ENCODE data around the gene TMEM175.

TMEM175 gene

DNA sequence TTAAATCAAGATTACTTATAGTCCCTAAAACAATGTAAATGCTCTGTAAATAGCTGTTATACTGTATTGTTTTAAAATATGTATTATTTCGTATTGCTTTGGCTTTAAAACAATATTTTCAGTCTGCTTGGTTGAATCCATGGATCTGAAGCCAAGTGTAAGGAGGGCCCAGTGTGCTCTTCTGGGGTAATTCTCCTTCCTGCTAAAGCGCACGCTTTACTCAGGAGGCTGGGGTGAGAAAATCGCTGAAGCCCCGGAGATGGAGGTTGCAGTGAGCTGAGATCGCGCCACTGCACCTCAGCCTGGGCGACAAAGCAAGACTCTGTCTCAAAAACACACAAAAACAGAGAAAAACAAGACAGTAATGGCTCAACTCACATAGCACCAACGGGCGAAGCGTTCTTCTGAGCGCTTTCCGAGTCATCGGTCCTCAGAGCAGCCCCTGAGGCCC, 54.2 kb downstream of the TMEM175 start:
- Histone ChIP-seq H3K27ac (ENCODE audit: low read length) (no peak overlapping the region), H3K9ac (ENCODE audit: low read length) (no peak overlapping the region)

DNA sequence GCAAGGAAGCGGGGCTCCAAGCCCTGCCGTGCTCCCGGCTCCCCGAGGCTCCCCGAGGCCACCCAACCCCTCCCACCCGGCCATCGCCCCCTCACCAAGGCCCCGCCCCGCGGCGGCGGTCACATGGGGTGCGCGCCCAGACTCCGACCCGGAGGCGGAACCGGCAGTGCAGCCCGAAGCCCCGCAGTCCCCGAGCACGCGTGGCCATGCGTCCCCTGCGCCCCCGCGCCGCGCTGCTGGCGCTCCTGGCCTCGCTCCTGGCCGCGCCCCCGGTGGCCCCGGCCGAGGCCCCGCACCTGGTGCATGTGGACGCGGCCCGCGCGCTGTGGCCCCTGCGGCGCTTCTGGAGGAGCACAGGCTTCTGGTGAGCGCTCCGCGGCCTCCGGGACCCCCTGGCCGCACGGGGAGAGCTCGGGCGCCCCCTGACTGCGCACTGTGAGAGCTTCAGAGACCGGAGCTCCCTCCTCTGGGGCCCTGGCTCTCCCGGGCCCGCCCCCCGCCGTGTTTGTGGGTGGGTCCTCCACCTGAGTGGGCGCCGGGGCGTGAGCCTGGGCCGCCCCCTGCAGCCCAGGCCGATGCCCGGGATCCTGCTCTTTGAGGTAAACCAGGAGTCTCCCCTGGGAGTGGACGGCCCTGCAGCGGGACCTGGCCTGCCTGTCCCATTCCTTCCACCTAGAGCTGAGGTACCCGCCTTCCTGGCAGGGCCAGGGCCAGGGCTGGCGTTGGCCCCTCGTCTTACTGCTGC, 54.8 kb downstream of the TMEM175 start, which contains the start of gene IDUA:
Gene IDUA, plus strand, starts transcription at position 166 of the 745 bp plus-strand sequence. Its CDS starts 41 bp downstream, at position 207.
- H3K9ac ChIP-seq (ENCODE audit: low read length): no peak within 1 kb of the TSS
- H3K27me3 ChIP-seq (ENCODE audit: control insufficient read depth, insufficient read depth, low read length): peaks cover 39% of the 10 kb centered on the region
- no peaks in the 10 kb centered on the region for H3K36me3 ChIP-seq (ENCODE audit: control insufficient read depth, low read depth, low read length)
- H3K27ac ChIP-seq (ENCODE audit: low read length): no peak within 1 kb of the TSS
- H3K4me3 ChIP-seq (ENCODE audit: low read length): peak within 1 kb of the TSS; percentile 58
- no peaks in the 10 kb centered on the region for H3K9me3 ChIP-seq (ENCODE audit: control insufficient read depth, low read depth, low read length)
- H3K4me1 ChIP-seq (ENCODE audit: control insufficient read depth, low read depth, low read length): peaks cover 5% of the 10 kb centered on the region

More for the DNA sequence above, 54.2 kb downstream of the TMEM175 start:
- Histone ChIP-seq H3K27me3 (ENCODE audit: control insufficient read depth, insufficient read depth, low read length) (peaks cover 39% of the 10 kb centered on the region), H3K36me3 (ENCODE audit: control insufficient read depth, low read depth, low read length) (no peaks in the 10 kb centered on the region), H3K9me3 (ENCODE audit: control insufficient read depth, low read depth, low read length) (no peaks in the 10 kb centered on the region), H3K4me1 (ENCODE audit: control insufficient read depth, low read depth, low read length) (peaks cover 5% of the 10 kb centered on the region), H3K4me3 (ENCODE audit: low read length) (peak overlapping the region; percentile 58)

DNA sequence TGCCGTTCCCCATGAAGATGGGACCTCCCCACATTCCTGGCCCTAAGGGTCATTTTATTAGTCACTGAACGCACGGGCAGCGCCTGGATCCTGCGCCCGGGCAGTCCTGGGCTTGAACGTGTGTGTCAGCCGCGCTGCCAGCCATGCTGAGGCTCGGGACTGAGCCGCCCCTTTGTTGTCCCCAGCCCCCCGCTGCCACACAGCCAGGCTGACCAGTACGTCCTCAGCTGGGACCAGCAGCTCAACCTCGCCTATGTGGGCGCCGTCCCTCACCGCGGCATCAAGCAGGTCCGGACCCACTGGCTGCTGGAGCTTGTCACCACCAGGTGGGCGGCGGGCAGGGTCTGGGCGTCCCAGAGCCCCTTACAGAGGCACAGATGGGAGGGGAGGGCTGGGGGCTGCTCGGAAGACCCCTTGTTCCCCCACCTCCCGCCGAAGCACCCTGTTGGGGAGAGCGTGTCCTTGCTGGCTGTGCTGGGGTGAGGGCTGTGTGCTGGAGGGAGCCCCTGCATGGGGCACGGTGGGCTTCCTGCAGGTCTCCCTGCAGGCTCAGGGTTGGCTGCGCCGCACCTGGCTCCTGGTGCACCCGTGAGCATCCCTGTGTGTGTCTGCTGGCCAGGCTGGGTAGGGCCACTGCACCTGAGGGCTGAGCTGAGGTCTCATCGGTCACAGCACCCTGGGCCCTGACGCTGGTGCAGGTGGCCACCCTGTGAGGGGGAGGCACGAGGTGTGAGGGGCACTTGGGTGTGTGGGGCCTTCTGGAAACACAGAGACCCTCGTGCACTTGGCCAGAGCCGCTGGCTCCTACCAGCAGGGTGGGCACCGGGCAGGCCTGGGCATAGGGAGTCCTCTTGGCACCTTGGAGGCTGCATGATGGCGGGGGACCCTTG, 55.6 kb downstream of the TMEM175 start:
- Histone ChIP-seq H3K4me1 (ENCODE audit: control insufficient read depth, low read depth, low read length) (peaks cover 5% of the 10 kb centered on the region), H3K4me3 (ENCODE audit: low read length) (no peak overlapping the region), H3K27ac (ENCODE audit: low read length) (no peak overlapping the region), H3K36me3 (ENCODE audit: control insufficient read depth, low read depth, low read length) (no peaks in the 10 kb centered on the region), H3K27me3 (ENCODE audit: control insufficient read depth, insufficient read depth, low read length) (peaks cover 39% of the 10 kb centered on the region), H3K9ac (ENCODE audit: low read length) (no peak overlapping the region), H3K9me3 (ENCODE audit: control insufficient read depth, low read depth, low read length) (no peaks in the 10 kb centered on the region)

DNA sequence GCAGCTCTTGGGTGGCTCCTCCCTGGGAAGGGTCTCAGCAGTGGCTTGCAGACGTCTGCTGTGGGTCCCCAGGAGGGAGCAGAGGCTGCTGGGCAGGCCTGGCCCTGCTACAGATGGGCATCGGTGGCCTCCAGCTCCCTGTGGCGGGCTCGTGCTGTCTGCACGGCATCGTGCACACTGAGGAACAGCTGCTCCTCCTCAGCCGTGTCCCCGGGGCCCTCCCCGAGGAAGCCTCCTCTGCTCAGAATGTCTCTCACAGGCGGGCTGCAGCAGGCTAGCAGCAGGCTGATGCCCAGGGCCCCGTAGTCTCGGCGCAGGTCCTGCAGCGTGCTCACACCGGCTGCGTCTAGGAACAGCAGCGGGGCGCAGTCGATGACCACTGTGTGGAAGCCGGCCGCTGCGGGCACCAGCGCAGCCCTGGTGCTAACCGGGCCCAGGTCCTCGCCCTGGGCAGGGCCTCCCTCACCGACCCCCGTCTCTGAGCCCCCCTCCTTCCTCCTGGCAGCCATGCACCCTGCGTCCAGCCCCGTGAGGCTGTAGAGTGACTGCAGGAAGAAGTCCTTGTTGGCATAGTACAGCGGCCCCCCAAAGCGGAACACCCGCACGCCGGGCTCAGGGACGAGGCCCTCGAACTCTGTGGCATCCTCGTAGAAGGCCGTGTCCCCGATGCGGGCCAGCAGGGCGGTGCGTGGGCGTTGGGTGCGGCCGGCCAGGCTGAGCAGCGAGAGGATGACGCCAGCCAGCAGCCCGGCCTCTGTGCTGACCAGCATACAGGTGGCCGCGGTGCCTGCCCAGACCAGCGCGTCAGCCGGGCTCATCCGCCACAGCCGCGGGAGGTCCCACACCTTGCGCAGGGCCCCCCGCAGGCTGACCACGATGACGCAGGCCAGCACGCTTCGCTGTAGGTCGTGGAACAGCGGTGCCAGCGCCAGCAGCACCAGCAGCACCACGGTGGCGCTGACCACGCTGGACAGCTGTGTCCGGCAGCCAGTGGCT, 56.8 kb downstream of the TMEM175 start:
- no peaks in the 10 kb centered on the region for H3K9me3 ChIP-seq (ENCODE audit: control insufficient read depth, low read depth, low read length)
- H3K9ac ChIP-seq (ENCODE audit: low read length): no peak overlapping the region
- no peaks in the 10 kb centered on the region for H3K36me3 ChIP-seq (ENCODE audit: control insufficient read depth, low read depth, low read length)
- peaks cover 39% of the 10 kb centered on the region for H3K27me3 ChIP-seq (ENCODE audit: control insufficient read depth, insufficient read depth, low read length)
- peaks cover 5% of the 10 kb centered on the region for H3K4me1 ChIP-seq (ENCODE audit: control insufficient read depth, low read depth, low read length)
- no peak overlapping the region for H3K4me3 ChIP-seq (ENCODE audit: low read length)
- no peak overlapping the region for H3K27ac ChIP-seq (ENCODE audit: low read length)

DNA sequence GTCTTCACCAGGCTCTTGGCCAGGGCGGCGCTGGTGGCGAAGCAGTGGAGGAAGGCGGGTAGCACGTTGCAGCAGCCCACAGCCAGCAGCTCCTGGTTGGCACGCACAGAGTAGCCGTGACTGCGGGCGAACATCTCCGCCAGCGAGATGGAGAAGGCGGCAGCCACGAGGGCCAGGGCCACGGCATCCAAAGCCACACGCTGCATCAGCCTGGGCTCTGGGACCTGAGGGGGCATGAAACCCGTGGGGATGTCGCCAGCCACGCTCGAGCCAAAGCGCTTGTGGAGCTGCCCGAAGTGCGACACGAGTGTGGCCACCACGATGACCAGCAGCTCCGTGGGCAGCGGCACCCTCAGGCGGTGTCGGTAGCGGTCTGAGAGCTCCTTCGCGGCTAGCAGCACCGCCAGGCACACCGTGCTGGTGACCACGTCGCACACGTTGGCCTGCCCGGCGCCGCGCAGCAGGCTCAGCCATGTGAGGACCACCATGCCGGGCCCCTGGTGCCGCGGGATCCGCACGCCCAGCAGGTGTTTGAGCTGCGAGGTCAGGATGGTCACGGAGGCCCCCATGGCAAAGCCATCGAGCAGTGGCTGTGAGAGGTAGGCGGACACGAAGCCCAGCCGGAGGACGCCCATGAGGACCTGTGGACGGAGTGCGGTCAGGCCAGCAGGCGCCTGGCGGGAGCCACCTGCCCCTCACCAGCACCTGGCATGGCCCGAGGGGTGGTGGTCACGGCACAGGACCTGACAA, 57.6 kb downstream of the TMEM175 start:
- Histone ChIP-seq H3K36me3 (ENCODE audit: control insufficient read depth, low read depth, low read length) (no peaks in the 10 kb centered on the region), H3K27ac (ENCODE audit: low read length) (no peak overlapping the region), H3K9me3 (ENCODE audit: control insufficient read depth, low read depth, low read length) (no peaks in the 10 kb centered on the region), H3K4me1 (ENCODE audit: control insufficient read depth, low read depth, low read length) (peaks cover 5% of the 10 kb centered on the region), H3K9ac (ENCODE audit: low read length) (no peak overlapping the region), H3K27me3 (ENCODE audit: control insufficient read depth, insufficient read depth, low read length) (peaks cover 30% of the 10 kb centered on the region), H3K4me3 (ENCODE audit: low read length) (no peak overlapping the region)

DNA sequence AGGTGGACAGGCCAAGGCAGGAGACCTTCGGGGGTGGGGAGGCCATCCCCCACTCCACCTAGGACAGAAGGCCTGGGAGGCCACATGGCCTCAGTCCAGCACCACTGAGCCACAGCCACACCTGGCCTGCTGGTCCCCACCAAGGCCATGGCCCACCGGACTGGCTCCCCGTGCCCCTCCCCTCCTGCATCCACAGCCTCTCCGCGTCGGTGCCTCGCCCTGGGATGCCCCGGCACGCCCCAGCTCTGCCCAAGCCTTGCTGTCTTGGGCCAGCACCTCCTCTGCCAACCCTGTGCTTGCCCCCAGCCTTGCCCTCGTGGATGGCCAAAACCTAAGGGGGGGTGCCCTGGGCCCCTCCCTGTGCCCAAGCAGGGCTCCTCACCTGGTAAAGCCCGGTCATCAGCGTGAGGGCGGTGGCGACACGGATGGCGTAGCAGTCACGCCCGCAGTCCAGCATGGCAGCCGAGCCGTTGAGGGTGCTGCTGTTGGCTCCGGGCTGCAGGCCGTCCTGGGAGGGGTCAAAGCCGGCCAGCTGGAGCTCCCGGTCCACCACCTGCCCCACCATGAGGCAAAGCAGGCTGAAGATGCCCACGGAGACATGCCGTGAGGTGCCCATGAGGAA, 58.6 kb downstream of the TMEM175 start:
- H3K4me3 ChIP-seq (ENCODE audit: low read length): no peak overlapping the region
- H3K9me3 ChIP-seq (ENCODE audit: control insufficient read depth, low read depth, low read length): no peaks in the 10 kb centered on the region
- H3K9ac ChIP-seq (ENCODE audit: low read length): no peak overlapping the region
- H3K27me3 ChIP-seq (ENCODE audit: control insufficient read depth, insufficient read depth, low read length): peaks cover 28% of the 10 kb centered on the region
- no peaks in the 10 kb centered on the region for H3K36me3 ChIP-seq (ENCODE audit: control insufficient read depth, low read depth, low read length)
- no peak overlapping the region for H3K27ac ChIP-seq (ENCODE audit: low read length)
- H3K4me1 ChIP-seq (ENCODE audit: control insufficient read depth, low read depth, low read length): peaks cover 5% of the 10 kb centered on the region

DNA sequence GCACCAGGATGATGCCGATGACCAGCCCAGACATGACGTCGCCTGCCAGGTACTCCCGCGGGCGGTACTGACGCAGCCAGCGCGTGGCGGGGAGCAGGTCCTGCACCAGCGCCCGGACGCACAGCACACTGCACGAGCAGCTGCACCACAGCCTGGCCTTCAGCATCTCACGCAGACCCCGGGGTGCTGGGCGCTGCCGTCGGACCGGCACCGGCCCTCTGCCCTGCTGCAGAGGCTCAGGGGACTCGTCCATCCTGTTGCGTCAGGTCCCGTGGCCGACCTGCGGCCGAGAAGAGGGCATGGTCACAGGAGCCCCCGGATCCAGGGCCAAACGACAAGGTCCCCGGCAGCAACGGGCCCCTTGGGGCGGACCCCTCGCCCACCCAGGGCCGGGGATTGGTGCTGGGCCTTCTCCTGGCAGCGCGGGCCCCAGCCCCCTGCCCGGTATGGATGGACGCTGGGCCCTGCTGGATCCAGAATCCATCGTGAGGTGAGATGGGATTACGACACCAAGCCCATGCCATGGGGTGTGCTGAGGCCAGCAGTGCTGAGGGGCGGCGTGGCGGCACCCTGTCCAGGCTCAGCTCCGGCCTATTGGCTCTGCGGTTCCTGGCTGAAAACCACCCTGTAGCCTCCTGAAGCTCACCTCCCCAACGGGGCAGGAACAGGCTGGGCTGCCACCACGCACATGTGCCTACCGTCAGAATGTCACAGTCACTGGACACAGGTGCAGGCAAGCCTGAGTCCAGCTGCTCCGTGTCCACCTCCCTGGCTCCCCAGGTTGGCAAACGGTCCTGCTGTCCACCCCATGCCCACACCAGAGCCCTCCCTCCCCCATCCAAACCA, 59.4 kb downstream of the TMEM175 start:
- no peak overlapping the region for H3K4me3 ChIP-seq (ENCODE audit: low read length)
- H3K27ac ChIP-seq (ENCODE audit: low read length): no peak overlapping the region
- no peak overlapping the region for H3K9ac ChIP-seq (ENCODE audit: low read length)
- H3K36me3 ChIP-seq (ENCODE audit: control insufficient read depth, low read depth, low read length): no peaks in the 10 kb centered on the region
- peaks cover 28% of the 10 kb centered on the region for H3K27me3 ChIP-seq (ENCODE audit: control insufficient read depth, insufficient read depth, low read length)
- H3K4me1 ChIP-seq (ENCODE audit: control insufficient read depth, low read depth, low read length): no peaks in the 10 kb centered on the region
- H3K9me3 ChIP-seq (ENCODE audit: control insufficient read depth, low read depth, low read length): no peaks in the 10 kb centered on the region

DNA sequence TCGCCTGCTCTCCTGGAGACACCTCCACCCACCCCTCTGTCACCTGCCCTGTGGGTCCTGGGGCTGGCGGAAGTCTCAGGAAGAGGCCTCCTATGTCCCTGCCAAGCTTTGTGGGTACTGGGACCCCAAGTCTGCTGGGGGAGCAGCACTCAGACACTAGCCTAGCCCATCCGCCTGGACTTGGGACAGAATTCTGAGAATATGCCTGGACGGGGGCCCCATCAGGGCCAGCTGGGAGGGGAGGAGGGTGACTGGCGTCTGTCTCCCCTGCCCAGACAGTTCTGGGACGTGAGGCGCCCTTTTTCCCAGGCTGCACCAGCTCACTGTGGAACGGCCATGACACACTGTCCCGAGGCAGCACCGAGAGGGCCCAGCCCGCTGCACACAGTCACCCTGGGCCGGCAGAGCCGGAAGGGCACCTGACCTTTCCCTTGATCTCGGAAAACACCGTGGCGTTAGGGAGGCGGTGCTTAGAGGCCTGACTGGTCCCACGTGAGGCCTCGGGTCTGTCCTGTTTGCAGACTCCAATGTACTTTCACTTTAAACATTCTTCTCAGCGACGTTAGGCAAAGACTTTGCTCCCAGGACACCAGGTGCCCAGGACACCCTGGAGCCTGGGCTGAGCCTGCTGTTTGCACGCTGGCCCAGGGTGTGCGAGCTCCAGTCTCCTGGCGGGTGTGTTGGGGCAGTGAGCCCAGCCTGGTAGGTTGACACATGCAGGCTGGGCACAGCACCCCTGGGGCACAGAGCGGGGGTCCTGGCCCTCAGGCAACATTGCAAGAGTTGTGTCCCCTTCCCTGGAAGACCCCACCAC, 60.2 kb downstream of the TMEM175 start:
- H3K27me3 ChIP-seq (ENCODE audit: control insufficient read depth, insufficient read depth, low read length): peaks cover 28% of the 10 kb centered on the region
- no peak overlapping the region for H3K27ac ChIP-seq (ENCODE audit: low read length)
- H3K4me1 ChIP-seq (ENCODE audit: control insufficient read depth, low read depth, low read length): no peaks in the 10 kb centered on the region
- H3K36me3 ChIP-seq (ENCODE audit: control insufficient read depth, low read depth, low read length): no peaks in the 10 kb centered on the region
- H3K4me3 ChIP-seq (ENCODE audit: low read length): no peak overlapping the region
- H3K9ac ChIP-seq (ENCODE audit: low read length): no peak overlapping the region
- H3K9me3 ChIP-seq (ENCODE audit: control insufficient read depth, low read depth, low read length): no peaks in the 10 kb centered on the region

All from iPS-18a (cell line).